Ascending aorta (tissue), 2 donors: ENCODE results near the gene ACOT11. TPM values are rescaled to one million over a fixed set of nuclear protein-coding genes. Genes with fewer than 3 reads are reported as not detected.

Experiments used
- DNase-seq, 2 donors: peaks; one replicate each; pipeline ENCODE4 v3.0.0-alpha.2; 2019; ENCODE audit warnings: low spot score in 2 of 2
- H3K27ac ChIP-seq, 2 donors: fragments of 200-600 bp; sonication (generic); one replicate each; pipeline ENCODE4 v1.5.1; 2016 to 2017; ENCODE audit warnings: mild to moderate bottlenecking in 1 of 2
- H3K27me3 ChIP-seq: fragments of 200-600 bp; sonication (generic); one replicate; pipeline ENCODE4 v1.5.1; 2017
- H3K36me3 ChIP-seq, 2 donors: fragments of 200-600 bp; sonication (generic); one replicate each; pipeline ENCODE4 v1.5.1; 2016
- H3K4me1 ChIP-seq, 2 donors: fragments of 200-600 bp; sonication (generic); one replicate each; pipeline ENCODE4 v1.5.1; 2016 to 2017; ENCODE audit warnings: mild to moderate bottlenecking in 1 of 2
- H3K4me3 ChIP-seq, 2 donors: fragments of 200-600 bp; sonication (generic); one replicate each; pipeline ENCODE4 v1.5.1; 2016 to 2017; ENCODE audit warnings: mild to moderate bottlenecking in 1 of 2
- H3K9me3 ChIP-seq, 2 donors: fragments of 200-600 bp; sonication (generic); one replicate each; pipeline ENCODE4 v1.5.1; 2016
- intact Hi-C: fragments of 100-400 bp; cut with DNase I; formaldehyde crosslinking; loops from one replicate; pipeline ENCODE4 v1.15.1; 2023
- total RNA-seq: library from RNA; depleted of rRNA; stranded (reverse); fragments of >200 nt; gene quantifications from one replicate; pipeline ENCODE4 v1.1.0, GENCODE V29; 2016
- TF ChIP-seq, protein P1 (sequence below), 3 experiments: fragments of 200-600 bp in 2 of 3; fragments of 450-650 bp in 1 of 3; sonication (generic) in 2 of 3; IDR thresholded peaks; one replicate each; pipeline ENCODE4 v1.5.1; 2016 to 2019; ENCODE audit warnings: antibody characterized with exemption in 3 of 3, mild to moderate bottlenecking in 1 of 3, moderate library complexity in 1 of 3

Gene ACOT11
- total RNA-seq, 1 donor from 2014 or later: 30.4 TPM

- DNase-seq: peak in 1 of 2 donors; percentile 47
- TF ChIP-seq, protein P1, sequence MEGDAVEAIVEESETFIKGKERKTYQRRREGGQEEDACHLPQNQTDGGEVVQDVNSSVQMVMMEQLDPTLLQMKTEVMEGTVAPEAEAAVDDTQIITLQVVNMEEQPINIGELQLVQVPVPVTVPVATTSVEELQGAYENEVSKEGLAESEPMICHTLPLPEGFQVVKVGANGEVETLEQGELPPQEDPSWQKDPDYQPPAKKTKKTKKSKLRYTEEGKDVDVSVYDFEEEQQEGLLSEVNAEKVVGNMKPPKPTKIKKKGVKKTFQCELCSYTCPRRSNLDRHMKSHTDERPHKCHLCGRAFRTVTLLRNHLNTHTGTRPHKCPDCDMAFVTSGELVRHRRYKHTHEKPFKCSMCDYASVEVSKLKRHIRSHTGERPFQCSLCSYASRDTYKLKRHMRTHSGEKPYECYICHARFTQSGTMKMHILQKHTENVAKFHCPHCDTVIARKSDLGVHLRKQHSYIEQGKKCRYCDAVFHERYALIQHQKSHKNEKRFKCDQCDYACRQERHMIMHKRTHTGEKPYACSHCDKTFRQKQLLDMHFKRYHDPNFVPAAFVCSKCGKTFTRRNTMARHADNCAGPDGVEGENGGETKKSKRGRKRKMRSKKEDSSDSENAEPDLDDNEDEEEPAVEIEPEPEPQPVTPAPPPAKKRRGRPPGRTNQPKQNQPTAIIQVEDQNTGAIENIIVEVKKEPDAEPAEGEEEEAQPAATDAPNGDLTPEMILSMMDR (IDR thresholded peaks at IDR 0.05): no peak
- H3K36me3 ChIP-seq: peaks cover 1 to 14% of the 10 kb centered on the region in 2 donors
These were observed 62.0 kb downstream of the ACOT11 start for GRCh38 chr1:54610048-54610447.

DNA sequence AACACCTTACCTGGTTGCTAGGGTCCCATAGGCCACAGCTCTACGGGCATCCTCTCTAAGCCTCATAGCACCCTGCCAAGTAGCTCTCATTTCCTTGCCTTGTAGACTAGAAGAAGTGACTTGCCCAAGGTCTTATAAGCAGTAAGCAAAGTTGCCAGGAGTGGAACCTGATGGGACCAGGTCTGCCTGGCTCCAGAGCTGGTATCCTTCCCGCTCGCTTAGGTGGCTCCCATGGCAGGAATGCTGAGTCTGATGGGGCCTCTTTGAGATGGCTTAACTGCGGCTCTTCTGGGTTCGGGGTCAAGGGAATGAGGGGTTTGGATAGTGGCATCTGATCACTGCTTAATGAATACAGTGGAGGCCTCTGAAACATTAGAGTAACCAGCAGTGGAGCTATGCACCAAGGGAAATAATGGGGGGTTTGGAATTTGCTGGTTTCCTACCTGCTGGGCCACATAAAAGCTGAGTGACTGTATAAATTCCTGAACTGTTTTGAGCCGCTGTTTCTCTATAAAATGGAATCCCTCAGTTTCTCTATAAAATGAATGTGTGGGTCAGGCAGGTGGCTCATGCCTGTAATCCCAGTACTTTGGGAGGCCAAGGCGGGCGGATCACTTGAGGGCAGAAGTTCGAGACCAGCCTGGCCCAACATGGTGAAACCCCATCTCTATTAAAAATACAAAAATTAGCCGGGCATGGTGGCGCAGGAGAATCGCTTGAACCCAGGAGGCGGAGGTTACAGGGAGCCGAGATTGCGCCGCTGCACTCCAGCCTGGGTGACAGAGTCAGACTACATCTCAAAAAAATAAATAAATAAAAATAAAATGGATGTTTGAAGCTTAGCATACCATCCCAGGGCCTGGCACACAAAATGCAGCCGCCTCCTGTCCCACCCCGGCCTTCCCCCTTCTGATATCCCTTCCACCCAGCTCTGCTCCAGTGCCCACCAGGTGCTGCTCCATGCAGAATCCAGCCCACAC is 62.9 kb downstream of the ACOT11 start:
- no peaks in the 10 kb centered on the region for H3K27me3 ChIP-seq
- intact Hi-C loops: no loop called here
- no peaks in the 10 kb centered on the region for H3K9me3 ChIP-seq
- no peak overlapping the region for H3K27ac ChIP-seq
- peaks cover 0 to 11% of the 10 kb centered on the region in 2 donors for H3K36me3 ChIP-seq
- peak in 1 of 2 donors; percentile 52 for DNase-seq
- H3K4me3 ChIP-seq: no peak overlapping the region
- TF ChIP-seq, protein P1 (IDR thresholded peaks at IDR 0.05): no peak
- peaks cover 0 to 5% of the 10 kb centered on the region in 2 donors for H3K4me1 ChIP-seq

More at GRCh38 chr1:54610048-54610447, 62.0 kb downstream of the ACOT11 start:
- Histone ChIP-seq H3K4me3 (no peak overlapping the region), H3K27me3 (no peaks in the 10 kb centered on the region), H3K27ac (peak overlapping the region in 1 of 2 donors; percentile 2), H3K9me3 (no peaks in the 10 kb centered on the region), H3K4me1 (peaks cover 0 to 5% of the 10 kb centered on the region in 2 donors)
- intact Hi-C loops: no loop called here

DNA sequence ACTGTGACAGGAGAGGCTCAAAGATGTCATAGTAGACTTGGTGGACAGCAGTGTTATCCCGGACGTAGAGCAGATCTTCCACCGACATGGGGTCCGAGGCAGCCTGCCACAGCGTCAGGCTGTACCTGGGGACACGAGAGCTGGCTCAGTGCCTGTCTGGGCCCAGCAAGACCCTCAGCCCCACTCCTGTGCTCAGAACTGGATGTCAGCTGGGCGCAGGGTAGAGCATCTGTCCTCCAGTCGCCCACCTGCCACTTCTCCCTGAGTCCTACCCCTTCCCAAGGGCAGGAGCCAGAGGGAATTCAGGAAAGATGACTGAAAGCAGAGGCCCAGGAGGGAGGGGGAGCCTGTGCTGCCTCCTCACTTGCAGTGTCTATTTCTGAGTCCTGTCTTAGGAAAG is 63.6 kb downstream of the ACOT11 start:
- peaks cover 0 to 5% of the 10 kb centered on the region in 2 donors for H3K4me1 ChIP-seq
- intact Hi-C loops: no loop called here
- H3K9me3 ChIP-seq: no peaks in the 10 kb centered on the region
- DNase-seq: peak in 1 of 2 donors; percentile 49
- no peak overlapping the region for H3K4me3 ChIP-seq
- TF ChIP-seq, protein P1 (IDR thresholded peaks at IDR 0.05): no peak
- H3K36me3 ChIP-seq: peaks cover 0 to 8% of the 10 kb centered on the region in 2 donors
- no peak overlapping the region for H3K27ac ChIP-seq
- H3K27me3 ChIP-seq: no peaks in the 10 kb centered on the region

DNA sequence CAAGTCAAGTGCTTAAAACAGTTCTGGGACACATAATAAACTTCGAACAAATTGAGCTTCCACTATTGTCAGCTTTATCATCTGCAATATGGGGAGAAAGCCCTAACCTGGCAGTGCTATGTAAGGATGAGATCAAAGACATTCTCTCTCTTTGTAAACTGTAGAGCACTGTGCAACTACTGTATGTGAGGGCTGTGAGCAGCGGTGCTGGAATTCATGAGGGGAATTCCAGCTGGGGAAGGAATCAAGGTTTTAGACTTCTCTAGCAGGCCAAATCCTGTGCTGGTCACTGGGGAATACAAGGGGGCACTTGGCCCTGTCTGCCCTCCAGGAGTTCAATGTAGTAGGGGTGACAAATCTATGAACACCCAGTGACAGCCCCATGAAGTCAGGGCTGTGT is 66.0 kb downstream of the ACOT11 start:
- intact Hi-C loops: no loop called here
- no peaks in the 10 kb centered on the region for H3K9me3 ChIP-seq
- peaks cover 0 to 4% of the 10 kb centered on the region in 2 donors for H3K4me1 ChIP-seq
- H3K4me3 ChIP-seq: no peak overlapping the region
- H3K27ac ChIP-seq: no peak overlapping the region
- H3K36me3 ChIP-seq: no peaks in the 10 kb centered on the region
- TF ChIP-seq, protein P1 (IDR thresholded peaks at IDR 0.05): no peak
- peak in 1 of 2 donors; percentile 22 for DNase-seq
- no peaks in the 10 kb centered on the region for H3K27me3 ChIP-seq

- DNase-seq: peak in 1 of 2 donors; percentile 25
These were observed 66.5 kb downstream of the ACOT11 start for GRCh38 chr1:54614563-54614962.

More at GRCh38 chr1:54614563-54614962, 66.5 kb downstream of the ACOT11 start:
- Histone ChIP-seq H3K36me3 (no peaks in the 10 kb centered on the region), H3K27me3 (no peaks in the 10 kb centered on the region), H3K4me3 (no peak overlapping the region), H3K27ac (no peak overlapping the region), H3K4me1 (no peaks in the 10 kb centered on the region), H3K9me3 (no peaks in the 10 kb centered on the region)
- TF ChIP-seq, protein P1 (IDR thresholded peaks at IDR 0.05): no peak
- intact Hi-C loops: no loop called here
